ENCODE measurements around the gene CAMKK2. TPM values are rescaled to one million over a fixed set of nuclear protein-coding genes. Genes with fewer than 3 reads are reported as not detected.

CAMKK2 gene
- total and polyA plus RNA-seq, 9 of the 15 experiments (the other 6 are each of a cell fraction or from before 2014, with no cell fraction given) = 4.3 to 32.0 (median 18.2) TPM

- H4K20me1 ChIP-seq (replicated peaks; ENCODE audit: control insufficient read depth, insufficient read depth, low read length) = no peaks in the 10 kb centered on the region
- intact Hi-C loops (cut with micrococcal nuclease) = no loop called here
- no peaks in the 10 kb centered on the region for H3K79me2 ChIP-seq (ENCODE audit: control insufficient read depth, insufficient read depth, low read length)
- BruUV-seq (replicated peaks) = no TSS peak
- H3K9me3 ChIP-seq (replicated peaks; ENCODE audit: control insufficient read depth, insufficient read depth, low read depth, low read length) = no peaks in the 10 kb centered on the region
- FAIRE-seq (no peak), ATAC-seq (no peak), DNase-seq (ENCODE audit: extremely low read depth in 1 of 4, low spot score in 3 of 4) (no peak)
- no peak overlapping the region for H3K4me3 ChIP-seq
- POLR2A ChIA-PET = interaction anchor here (0.7 to 1.8 kb wide), 2 partner anchors 14 to 32 kb away, joined by 3 to 5 read pairs; partner anchors contain the start of gene CAMKK2
- peaks cover 64% of the 10 kb centered on the region for H3K36me3 ChIP-seq (ENCODE audit: control insufficient read depth, insufficient read depth, low read length)
- H2AFZ ChIP-seq (ENCODE audit: low read depth, low read length) = no peak overlapping the region
- H3K4me1 ChIP-seq (replicated peaks in 1 of 2; ENCODE audit: control insufficient read depth in 2 of 2, insufficient read depth in 2 of 2, low read length in 2 of 2) = peaks cover 7 to 18% of the 10 kb centered on the region in 2 experiments; a peak in 4 of 5 replicates
- H3K9me1 ChIP-seq (ENCODE audit: control insufficient read depth, insufficient read depth, low read length) = no peaks in the 10 kb centered on the region
- CTCF ChIA-PET (ENCODE audit: low intra/inter-chr PET ratio) = interaction anchor here (0.6 kb wide), 1 partner anchor 127 kb away, joined by 3 read pairs; no protein-coding TSS in a partner anchor
- no peak overlapping the region for H3K9ac ChIP-seq (ENCODE audit: insufficient read depth in 1 of 2, low read depth in 2 of 2, low read length in 2 of 2)
- WGBS (ENCODE audit: insufficient coverage, low coverage, missing lambda C conversion rate) = 82% methylated on average over 8 of the region's 10 CpGs
- no peak overlapping the region for H3K4me2 ChIP-seq (ENCODE audit: insufficient read depth, low read length)
- H3K27me3 ChIP-seq (ENCODE audit: control insufficient read depth in 2 of 2, insufficient read depth in 2 of 2, low read length in 2 of 2) = no peaks in the 10 kb centered on the region
- H3K27ac ChIP-seq (ENCODE audit: extremely low read depth, low read depth, low read length) = no peak overlapping the region
- in situ Hi-C loops (cut with MboI) = no loop called here
- TF ChIP-seq MXI1 (IDR thresholded peaks at IDR 0.05; ENCODE audit: low read depth, low read length) (no peak), RAD51 (IDR thresholded peaks at IDR 0.05; ENCODE audit: borderline replicate concordance, low read depth) (no peak), MTA1 (IDR thresholded peaks at IDR 0.05; ENCODE audit: borderline replicate concordance) (no peak), POLR2AphosphoS2 (IDR thresholded peaks at IDR 0.05; ENCODE audit: low read length) (no peak), ZBTB49 (CRISPR knock-in tag; IDR thresholded peaks at IDR 0.05; ENCODE audit: borderline replicate concordance) (no peak), ELK3 (CRISPR knock-in tag; IDR thresholded peaks at IDR 0.05) (no peak), BRD9 (IDR thresholded peaks at IDR 0.05; ENCODE audit: low read depth, partially characterized antibody) (no peak), CHAMP1 (IDR thresholded peaks at IDR 0.05) (no peak), KAT8 (IDR thresholded peaks at IDR 0.05; ENCODE audit: low read depth) (no peak), ETV1 (tag; conservative IDR thresholded peaks at IDR 0.05; ENCODE audit: low read depth) (no peak), ZBTB7A (IDR thresholded peaks at IDR 0.05; ENCODE audit: borderline replicate concordance, control insufficient read depth, low read depth, low read length) (no peak)
Observed at GRCh38 chr12:121264951-121265515, 31.5 kb downstream of the CAMKK2 start.

Measured in K562 (cell line).